Gastroesophageal sphincter (tissue), 4 donors: ENCODE measurements around the gene WDR54. TPM values are rescaled to one million over a fixed set of nuclear protein-coding genes. Genes with fewer than 3 reads are reported as not detected.

Experiments used
- ATAC-seq: fragments of 150-250 bp; one replicate; pipeline ENCODE4 v1.9.1; 2016; ENCODE audit warnings: mild to moderate bottlenecking, moderate library complexity
- H3K27ac ChIP-seq, 4 donors: fragments of 200-600 bp; sonication (generic) in 3 of 4; 1 replicate in 3 of 4; 2 replicates in 1 of 4; pipeline ENCODE4 v1.5.1; 2016 to 2019
- H3K27me3 ChIP-seq: fragments of 200-600 bp; sonication (generic); one replicate; pipeline ENCODE4 v1.5.1; 2019
- H3K36me3 ChIP-seq, 2 donors: fragments of 200-600 bp; sonication (generic); one replicate each; pipeline ENCODE4 v1.5.1; 2019; ENCODE audit warnings: control low read depth in 1 of 2
- H3K4me1 ChIP-seq, 3 donors: fragments of 200-600 bp; sonication (generic); 1 replicate in 2 of 3; 2 replicates in 1 of 3; pipeline ENCODE4 v1.5.1; 2016 to 2019; ENCODE audit warnings: control low read depth in 2 of 3
- H3K4me3 ChIP-seq, 2 donors: fragments of 200-600 bp; sonication (generic); one replicate each; pipeline ENCODE4 v1.5.1; 2019; ENCODE audit warnings: mild to moderate bottlenecking in 1 of 2, moderate library complexity in 1 of 2
- H3K9me3 ChIP-seq, 3 donors: fragments of 200-600 bp; sonication (generic); one replicate each; pipeline ENCODE4 v1.5.1; 2017 to 2019; ENCODE audit warnings: control low read depth in 2 of 3
- EP300 ChIP-seq: sonication (generic); formaldehyde crosslinking; IDR thresholded peaks from one replicate; pipeline ENCODE4 v1.6.1; 2017; ENCODE audit warnings: antibody characterized with exemption, mild to moderate bottlenecking
- POLR2A ChIP-seq, 2 donors: fragments of 450-650 bp; IDR thresholded peaks; one replicate each; pipeline ENCODE4 v1.6.1; 2017; ENCODE audit warnings: antibody characterized with exemption in 2 of 2, mild to moderate bottlenecking in 2 of 2, moderate library complexity in 1 of 2
- POLR2AphosphoS5 ChIP-seq: sonication (generic); formaldehyde crosslinking; IDR thresholded peaks from one replicate; pipeline ENCODE4 v1.6.1; 2017; ENCODE audit warnings: antibody characterized with exemption
- WGBS, 2 donors: methylation state at CpG; one replicate each; pipeline ENCODE4 v1.1.5; 2018; ENCODE audit warnings: low coverage in 1 of 2; 5-methylcytosine and 5-hydroxymethylcytosine counted together
- total RNA-seq, 4 donors: library from RNA; depleted of rRNA; stranded (reverse); fragments of >200 nt; gene quantifications; one replicate each; pipeline ENCODE4 v1.1.0, GENCODE V29; 2016
- TF ChIP-seq, protein P1 (sequence below), 4 experiments: fragments of 200-600 bp in 2 of 4; fragments of 450-650 bp in 2 of 4; sonication (generic) in 1 of 4; IDR thresholded peaks; one replicate each; pipeline ENCODE4 v1.5.1; 2017 to 2019; ENCODE audit warnings: antibody characterized with exemption in 4 of 4, mild to moderate bottlenecking in 2 of 4, moderate library complexity in 2 of 4

The WDR54 gene
- total RNA-seq, 4 donors from 2014 or later = 4.2 to 12.4 (median 8.8) TPM

DNA sequence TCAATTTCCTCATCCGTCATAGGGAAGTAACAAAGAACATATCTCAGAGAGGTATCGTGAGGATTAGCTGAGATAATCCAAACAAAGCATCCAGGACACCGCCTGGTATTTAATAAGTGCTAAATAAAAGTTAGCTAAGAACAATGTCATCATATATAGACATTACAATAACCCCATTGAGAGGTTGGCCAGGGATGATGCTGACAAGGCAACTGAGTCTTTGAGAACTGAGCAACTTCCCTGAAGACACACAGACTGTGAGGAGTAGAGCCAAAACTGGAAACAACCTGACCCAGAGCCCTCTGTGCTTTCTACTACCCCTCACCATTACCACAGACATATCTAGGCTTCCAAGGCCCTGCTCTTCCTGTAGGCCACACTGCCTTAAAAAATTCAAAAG lies 39.8 kb upstream of the WDR54 start:
- Histone ChIP-seq H3K36me3 (peaks cover 0 to 25% of the 10 kb centered on the region in 2 donors), H3K27ac (peak overlapping the region in 1 of 4 donors; percentile 16), H3K4me1 (peaks cover 0 to 84% (median 26%) of the 10 kb centered on the region in 3 donors), H3K9me3 (no peaks in the 10 kb centered on the region), H3K4me3 (no peak overlapping the region), H3K27me3 (no peaks in the 10 kb centered on the region)
- WGBS, 2 donors = 6 to 86% methylated on average over 2 to 3 of the region's 3 CpGs
- no peak for TF ChIP-seq EP300
- no peak for TF ChIP-seq POLR2A (IDR thresholded peaks at IDR 0.05)
- TF ChIP-seq, protein P1, sequence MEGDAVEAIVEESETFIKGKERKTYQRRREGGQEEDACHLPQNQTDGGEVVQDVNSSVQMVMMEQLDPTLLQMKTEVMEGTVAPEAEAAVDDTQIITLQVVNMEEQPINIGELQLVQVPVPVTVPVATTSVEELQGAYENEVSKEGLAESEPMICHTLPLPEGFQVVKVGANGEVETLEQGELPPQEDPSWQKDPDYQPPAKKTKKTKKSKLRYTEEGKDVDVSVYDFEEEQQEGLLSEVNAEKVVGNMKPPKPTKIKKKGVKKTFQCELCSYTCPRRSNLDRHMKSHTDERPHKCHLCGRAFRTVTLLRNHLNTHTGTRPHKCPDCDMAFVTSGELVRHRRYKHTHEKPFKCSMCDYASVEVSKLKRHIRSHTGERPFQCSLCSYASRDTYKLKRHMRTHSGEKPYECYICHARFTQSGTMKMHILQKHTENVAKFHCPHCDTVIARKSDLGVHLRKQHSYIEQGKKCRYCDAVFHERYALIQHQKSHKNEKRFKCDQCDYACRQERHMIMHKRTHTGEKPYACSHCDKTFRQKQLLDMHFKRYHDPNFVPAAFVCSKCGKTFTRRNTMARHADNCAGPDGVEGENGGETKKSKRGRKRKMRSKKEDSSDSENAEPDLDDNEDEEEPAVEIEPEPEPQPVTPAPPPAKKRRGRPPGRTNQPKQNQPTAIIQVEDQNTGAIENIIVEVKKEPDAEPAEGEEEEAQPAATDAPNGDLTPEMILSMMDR (IDR thresholded peaks at IDR 0.05) = no peak
- no peak for TF ChIP-seq POLR2AphosphoS5
- no peak for ATAC-seq

DNA sequence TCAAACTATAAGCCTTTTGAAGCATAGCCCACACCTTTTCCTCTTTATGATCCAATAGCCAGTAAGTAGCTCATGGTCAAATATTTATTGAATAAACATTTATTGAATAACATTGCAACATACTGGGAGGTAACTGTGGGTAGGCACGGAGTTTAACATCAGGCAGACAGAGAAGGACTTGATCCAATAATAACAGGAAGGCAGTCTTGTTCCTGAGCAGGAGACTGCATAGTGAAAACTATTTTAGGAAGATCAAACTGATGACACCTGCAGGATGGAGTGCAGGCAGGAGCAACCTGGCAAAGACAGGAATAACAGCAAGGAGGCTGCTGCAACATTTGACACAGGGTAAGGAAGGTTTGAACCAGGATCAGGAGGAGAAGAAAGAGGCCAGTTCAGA lies 38.3 kb upstream of the WDR54 start:
- Histone ChIP-seq H3K36me3 (peaks cover 0 to 10% of the 10 kb centered on the region in 2 donors), H3K9me3 (no peaks in the 10 kb centered on the region), H3K27me3 (no peaks in the 10 kb centered on the region), H3K4me3 (no peak overlapping the region), H3K27ac (peak overlapping the region; percentile 52 to 69 (median 67)), H3K4me1 (peaks cover 0 to 97% (median 26%) of the 10 kb centered on the region in 3 donors)
- 0 to 7% methylated on average over 1 of the region's 1 CpG for WGBS, 2 donors
- no peak for TF ChIP-seq POLR2A (IDR thresholded peaks at IDR 0.05)
- peak; percentile 65 for TF ChIP-seq POLR2AphosphoS5
- TF ChIP-seq, protein P1 (IDR thresholded peaks at IDR 0.05) = no peak
- ATAC-seq = peak; percentile 69

DNA sequence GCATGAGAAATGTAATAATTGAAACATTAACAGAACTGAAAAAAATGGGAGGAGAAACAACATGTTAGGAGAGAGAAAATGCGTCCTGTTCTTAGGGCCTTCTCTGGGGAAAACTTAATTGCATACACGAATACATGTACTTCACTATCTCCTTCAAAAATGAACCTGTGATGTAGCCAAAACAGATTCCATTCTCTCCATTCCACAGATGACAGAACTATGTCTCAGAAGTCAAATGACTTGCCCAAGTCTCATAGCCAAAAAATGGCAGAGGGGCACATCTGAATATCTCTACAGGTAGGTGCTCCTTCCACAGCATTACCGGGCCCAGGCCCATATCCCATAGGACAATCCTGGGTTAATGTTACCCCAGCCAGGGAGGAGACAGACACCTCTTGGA lies 37.5 kb upstream of the WDR54 start:
- peaks cover 0 to 99% (median 30%) of the 10 kb centered on the region in 3 donors for H3K4me1 ChIP-seq
- no peaks in the 10 kb centered on the region for H3K27me3 ChIP-seq
- no peaks in the 10 kb centered on the region for H3K9me3 ChIP-seq
- H3K36me3 ChIP-seq = peaks cover 0 to 9% of the 10 kb centered on the region in 2 donors
- no peak overlapping the region for H3K4me3 ChIP-seq
- ATAC-seq = no peak
- peak overlapping the region in 3 of 4 donors; percentile 66 to 69 (median 68) for H3K27ac ChIP-seq
- WGBS, 2 donors = 11 to 49% methylated on average over 2 to 3 of the region's 3 CpGs
- TF ChIP-seq POLR2A (IDR thresholded peaks at IDR 0.05) (no peak), POLR2AphosphoS5 (no peak), EP300 (no peak)

DNA sequence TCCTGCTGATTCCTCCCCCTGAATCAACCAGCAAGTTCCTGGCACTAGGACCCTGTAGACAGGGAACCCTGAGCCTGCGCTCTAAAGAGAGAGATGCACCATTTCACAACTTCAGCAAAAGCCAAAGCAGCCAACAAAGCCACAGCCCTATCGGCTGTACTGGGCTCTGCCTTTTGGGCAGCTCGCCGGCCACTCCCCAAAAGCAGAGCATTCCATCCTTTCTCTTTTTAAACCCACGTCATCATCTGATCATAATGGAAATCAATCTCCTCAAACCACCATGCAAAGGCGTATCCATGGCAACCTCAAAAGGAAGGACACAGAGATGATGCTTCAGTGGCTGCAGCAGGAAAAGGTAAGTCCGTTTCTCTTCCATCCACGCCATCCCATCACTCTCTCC lies 36.1 kb upstream of the WDR54 start:
- peak overlapping the region in 3 of 4 donors; percentile 5 to 66 (median 11) for H3K27ac ChIP-seq
- H3K9me3 ChIP-seq = no peaks in the 10 kb centered on the region
- WGBS, 2 donors = 82% methylated on average over 5 of the region's 8 CpGs; no CpG with 5 or more reads in 1 of the 2 donors
- H3K4me1 ChIP-seq = peaks cover 0 to 99% (median 32%) of the 10 kb centered on the region in 3 donors
- H3K36me3 ChIP-seq = peaks cover 0 to 9% of the 10 kb centered on the region in 2 donors
- H3K27me3 ChIP-seq = no peaks in the 10 kb centered on the region
- TF ChIP-seq, protein P1 (IDR thresholded peaks at IDR 0.05) = no peak
- TF ChIP-seq POLR2A (IDR thresholded peaks at IDR 0.05) = no peak
- no peak for TF ChIP-seq EP300
- no peak for TF ChIP-seq POLR2AphosphoS5
- H3K4me3 ChIP-seq = no peak overlapping the region
- peak; percentile 65 for ATAC-seq

DNA sequence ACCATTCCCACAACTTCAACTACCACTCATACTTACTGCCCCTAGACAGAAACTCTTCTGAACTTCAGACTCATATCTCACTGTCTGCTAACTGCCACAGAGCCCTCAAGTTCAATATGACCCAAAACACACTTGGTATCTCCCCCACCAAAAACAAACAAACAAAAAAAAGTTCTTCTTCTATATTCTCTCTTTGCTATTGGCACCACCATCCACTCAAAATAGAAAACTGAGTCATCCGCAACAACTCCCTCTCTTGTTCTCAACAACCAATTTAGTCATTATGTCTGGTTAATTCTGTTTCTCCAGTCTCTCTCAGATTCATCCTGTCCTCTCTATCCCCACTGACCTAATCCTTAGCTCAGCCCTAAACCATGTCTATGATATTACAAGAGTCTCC lies 34.2 kb upstream of the WDR54 start:
- Histone ChIP-seq H3K9me3 (no peaks in the 10 kb centered on the region), H3K4me3 (no peak overlapping the region), H3K27ac (peak overlapping the region in 2 of 4 donors; percentile 24 to 27), H3K36me3 (peaks cover 0 to 9% of the 10 kb centered on the region in 2 donors), H3K4me1 (peaks cover 0 to 90% (median 31%) of the 10 kb centered on the region in 3 donors), H3K27me3 (no peaks in the 10 kb centered on the region)
- no peak for ATAC-seq
- TF ChIP-seq EP300 (no peak), POLR2AphosphoS5 (no peak), POLR2A (IDR thresholded peaks at IDR 0.05) (no peak)
- TF ChIP-seq, protein P1 (IDR thresholded peaks at IDR 0.05) = no peak
- 63 to 67% methylated on average over 1 of the region's 1 CpG for WGBS, 2 donors
